ENCODE data around the gene CNOT4.
"Not testable (repeated sequence)": the region's sequence is repeated elsewhere in the genome, so short reads cannot be mapped to it uniquely, and the experiment has no call there.

CNOT4 gene

DNA sequence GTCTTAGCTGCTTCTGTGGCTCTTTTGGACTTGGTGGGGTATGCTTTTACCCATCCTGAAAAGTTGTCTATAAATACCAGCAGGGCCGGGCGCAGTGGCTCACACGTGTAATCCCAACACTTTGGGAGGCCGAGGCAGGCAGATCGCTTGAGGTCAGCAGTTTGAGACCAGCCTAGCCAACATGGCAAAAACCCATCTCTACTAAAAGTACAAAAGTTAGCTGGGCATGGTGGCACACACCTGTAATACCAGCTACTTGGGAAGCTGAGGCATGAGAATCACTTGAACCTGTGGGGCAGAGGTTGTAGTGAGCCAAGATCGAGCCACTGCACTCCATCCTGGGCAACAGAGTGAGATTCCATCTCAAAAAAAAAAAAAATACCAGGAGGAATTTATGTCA lies 188.9 kb downstream of the CNOT4 start:
- DNase-seq: not testable (repeated sequence)

DNA sequence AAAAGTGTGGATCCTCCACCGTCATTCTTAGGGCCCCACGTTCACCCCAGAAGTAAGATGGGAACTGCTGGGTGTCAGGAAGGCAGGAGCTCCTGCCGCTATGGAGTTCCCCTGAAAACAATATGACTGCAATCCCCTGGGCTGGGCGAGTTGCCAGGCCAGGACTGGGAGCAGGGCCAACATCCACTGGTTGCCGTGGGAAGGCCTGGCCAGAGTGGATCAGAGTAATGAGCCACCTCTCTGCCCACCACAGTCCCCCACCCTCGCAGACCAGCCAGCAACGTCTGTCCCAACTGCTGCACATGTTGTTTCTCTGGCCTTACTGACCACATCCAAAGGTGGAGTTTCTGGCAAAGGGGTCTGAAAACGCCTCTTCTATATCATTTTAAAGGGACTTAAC lies 189.6 kb downstream of the CNOT4 start:
- DNase-seq: peak; percentile 56

DNA sequence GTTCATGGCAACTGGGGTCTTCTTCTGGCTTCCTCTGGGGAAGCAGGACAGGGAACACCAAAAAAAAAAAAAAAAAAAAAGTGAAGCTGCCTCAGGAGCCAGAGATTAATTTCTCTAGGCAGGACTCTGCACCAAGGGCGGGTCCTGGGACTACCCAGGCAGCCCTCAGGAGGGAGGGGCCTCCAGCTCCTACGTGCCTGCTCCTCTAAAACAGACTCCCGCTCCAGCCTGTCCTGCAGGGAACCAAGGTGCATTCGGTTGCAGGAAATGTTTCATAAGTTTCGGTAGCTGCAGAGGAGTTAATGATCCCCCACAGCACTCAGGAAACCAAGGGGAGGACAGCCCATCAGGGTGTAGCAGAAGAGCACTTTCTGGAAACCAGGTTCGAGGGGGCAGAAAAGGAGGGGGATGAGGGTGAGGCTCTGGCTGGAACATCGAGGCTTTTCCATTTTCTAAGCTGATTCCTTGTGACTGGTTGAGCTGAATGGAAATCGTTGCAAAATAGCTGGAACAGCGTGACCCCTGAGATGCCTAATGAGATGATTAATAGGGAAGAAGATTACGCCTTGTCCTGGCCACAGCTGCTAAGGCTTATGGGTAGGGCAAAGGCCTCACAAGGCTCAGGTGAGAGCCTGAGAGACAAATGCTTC lies 192.1 kb downstream of the CNOT4 start:
- DNase-seq: no peak

DNA sequence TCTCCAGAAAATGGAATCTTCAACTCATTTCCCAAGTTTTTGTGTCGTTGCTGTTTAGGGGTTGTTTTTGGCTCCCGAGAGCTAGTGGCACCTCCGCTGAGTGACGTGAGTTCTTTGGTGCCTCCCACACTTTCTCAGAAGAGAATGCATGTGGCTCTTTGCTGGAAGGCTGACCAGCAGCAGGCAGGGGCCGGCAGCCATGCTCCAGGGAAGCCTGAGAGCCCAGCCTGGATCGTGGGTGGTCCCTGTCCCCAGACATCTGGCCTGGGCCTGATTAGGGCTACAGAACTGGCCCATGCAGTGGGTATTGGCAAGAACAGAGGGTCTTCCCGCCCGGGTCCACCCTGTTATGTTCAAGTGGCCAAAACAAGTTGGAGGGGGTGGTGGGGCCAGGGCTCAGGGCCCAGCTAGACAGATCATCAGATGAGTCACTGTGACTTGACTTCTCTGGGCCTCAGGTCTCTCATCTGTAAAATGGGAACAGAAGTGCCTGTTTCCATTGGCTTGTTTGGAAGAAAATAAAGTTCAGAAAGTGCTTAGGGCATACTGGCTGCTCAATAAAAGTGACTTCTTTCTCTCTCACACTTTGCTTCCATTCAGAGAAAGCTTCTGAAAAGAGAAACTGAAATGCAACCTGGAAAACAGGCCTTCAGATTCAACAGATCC lies 193.1 kb downstream of the CNOT4 start:
- DNase-seq: no peak

DNA sequence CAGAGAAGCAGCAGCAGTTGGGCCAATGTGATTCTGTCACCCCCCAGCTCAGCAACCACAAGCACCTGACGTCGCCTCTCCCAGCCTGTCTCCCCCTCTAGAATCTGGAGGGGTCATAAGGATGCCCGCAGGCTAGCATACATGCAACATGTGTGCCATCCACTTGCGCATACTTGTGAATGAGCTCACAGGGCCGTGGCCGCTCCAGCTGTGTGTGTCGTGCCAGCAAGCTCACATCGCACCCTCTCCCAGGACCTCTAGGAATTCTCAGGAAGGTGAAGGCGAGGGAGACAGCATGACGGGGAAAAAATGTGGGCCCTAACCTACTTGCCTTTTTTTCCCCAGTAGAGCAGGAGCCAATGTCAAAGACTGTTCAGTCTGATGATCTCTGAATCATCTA lies 195.9 kb downstream of the CNOT4 start:
- DNase-seq: no peak

All from fibroblast of skin of right quadriceps (primary cell).